Fibroblast of skin of back (primary cell): ENCODE results near the gene TMEM121B.

Experiments
- DNase-seq: peaks from one replicate; pipeline ENCODE4 v3.0.0-alpha.2; 2013

The TMEM121B gene

DNA sequence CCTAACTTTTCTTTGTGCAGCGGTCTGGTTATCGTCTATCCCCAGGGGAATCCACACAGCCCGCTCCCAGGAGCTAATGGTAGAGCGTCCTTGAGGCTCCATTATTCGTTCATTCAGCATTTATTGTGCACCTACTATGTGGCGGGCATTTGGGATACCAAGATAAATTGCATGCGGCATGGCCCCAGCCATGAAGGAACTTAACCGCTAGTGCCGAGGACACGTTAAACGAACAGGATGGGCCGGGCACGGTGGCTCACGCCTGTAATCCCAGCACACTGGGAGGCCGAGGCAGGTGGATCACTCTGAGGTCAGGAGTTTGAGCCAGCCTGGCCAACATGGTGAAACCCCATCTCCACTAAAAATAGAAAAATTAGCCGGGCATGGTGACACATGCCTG, 11.2 kb downstream of the TMEM121B start:
- DNase-seq: no peak

DNA sequence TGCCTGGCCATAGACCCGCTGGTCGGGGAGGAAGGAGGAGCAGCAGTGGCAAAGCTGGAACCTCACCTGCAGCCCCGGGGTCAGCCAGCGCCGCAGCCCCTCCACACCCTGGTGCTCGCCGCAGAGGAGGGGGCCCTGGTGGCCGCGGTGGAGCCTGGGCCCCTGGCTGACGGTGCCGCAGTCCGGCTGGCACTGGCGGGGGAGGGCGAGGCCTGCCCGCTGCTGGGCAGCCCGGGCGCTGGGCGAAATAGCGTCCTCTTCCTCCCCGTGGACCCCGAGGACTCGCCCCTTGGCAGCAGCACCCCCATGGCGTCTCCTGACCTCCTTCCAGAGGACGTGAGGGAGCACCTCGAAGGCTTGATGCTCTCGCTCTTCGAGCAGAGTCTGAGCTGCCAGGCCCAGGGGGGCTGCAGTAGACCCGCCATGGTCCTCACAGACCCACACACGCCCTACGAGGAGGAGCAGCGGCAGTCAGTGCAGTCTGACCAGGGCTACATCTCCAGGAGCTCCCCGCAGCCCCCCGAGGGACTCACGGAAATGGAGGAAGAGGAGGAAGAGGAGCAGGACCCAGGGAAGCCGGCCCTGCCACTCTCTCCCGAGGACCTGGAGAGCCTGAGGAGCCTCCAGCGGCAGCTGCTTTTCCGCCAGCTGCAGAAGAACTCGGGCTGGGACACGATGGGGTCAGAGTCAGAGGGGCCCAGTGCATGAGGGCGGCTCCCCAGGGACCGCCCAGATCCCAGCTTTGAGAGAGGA, 11.9 kb downstream of the TMEM121B start:
- no peak for DNase-seq

DNA sequence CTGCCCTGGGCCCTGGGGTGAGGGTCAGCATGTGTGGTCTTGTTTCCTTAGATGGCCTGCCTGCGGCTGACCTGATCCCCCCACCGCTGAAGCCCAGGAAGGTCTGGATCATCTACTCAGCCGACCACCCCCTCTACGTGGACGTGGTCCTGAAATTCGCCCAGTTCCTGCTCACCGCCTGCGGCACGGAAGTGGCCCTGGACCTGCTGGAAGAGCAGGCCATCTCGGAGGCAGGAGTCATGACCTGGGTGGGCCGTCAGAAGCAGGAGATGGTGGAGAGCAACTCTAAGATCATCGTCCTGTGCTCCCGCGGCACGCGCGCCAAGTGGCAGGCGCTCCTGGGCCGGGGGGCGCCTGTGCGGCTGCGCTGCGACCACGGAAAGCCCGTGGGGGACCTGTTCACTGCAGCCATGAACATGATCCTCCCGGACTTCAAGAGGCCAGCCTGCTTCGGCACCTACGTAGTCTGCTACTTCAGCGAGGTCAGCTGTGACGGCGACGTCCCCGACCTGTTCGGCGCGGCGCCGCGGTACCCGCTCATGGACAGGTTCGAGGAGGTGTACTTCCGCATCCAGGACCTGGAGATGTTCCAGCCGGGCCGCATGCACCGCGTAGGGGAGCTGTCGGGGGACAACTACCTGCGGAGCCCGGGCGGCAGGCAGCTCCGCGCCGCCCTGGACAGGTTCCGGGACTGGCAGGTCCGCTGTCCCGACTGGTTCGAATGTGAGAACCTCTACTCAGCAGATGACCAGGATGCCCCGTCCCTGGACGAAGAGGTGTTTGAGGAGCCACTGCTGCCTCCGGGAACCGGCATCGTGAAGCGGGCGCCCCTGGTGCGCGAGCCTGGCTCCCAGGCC, 12.7 kb downstream of the TMEM121B start:
- no peak for DNase-seq

DNA sequence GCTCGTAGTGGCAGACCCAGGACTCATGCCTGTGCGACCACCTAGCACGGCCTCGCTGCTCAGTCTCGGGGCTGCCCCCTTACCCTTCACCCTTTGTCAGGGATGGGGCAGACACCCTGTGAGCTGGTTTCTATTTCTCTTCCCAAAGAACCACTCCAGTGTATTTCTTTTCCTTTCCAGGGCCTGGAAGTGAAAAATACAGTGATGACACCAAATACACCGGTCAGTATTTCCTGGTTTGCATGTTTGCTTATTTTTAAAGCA, 13.7 kb downstream of the TMEM121B start:
- DNase-seq: no peak

DNA sequence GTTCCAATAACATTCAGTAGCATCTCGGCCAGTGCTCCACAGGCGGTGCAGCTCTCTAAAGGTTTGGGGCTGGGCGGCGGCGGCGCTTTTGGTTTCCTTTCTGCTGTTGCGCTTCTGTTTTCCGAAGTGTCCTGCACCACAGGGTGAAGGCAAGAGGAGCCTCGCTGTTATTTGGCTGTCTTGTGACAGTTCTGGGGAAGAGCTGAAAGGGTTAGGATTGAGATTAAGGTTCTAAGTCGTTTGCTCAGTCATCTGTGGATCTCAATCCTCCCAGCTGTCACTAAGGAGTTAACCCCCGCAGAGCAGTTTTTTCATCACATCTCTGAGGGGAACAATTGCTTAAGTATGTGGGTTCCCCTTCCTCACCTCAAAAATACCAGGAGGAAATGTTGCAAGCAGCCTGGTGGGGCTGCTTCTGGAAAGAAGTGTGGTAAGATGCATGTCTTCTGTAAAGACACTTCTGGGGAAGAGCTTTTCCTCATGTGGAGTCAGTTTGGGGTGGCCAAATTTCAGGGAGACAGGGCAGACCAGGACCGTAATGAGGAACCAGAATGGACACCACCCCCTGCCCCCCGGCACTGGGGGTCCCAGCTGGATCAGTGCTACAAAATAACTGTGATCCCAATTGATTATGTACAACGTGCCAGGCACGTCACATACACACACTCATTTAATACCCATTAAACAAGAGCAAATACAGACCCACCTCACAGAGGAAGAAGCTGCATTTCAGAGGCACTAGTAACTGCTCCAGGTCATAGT, 14.2 kb downstream of the TMEM121B start:
- DNase-seq: no peak

DNA sequence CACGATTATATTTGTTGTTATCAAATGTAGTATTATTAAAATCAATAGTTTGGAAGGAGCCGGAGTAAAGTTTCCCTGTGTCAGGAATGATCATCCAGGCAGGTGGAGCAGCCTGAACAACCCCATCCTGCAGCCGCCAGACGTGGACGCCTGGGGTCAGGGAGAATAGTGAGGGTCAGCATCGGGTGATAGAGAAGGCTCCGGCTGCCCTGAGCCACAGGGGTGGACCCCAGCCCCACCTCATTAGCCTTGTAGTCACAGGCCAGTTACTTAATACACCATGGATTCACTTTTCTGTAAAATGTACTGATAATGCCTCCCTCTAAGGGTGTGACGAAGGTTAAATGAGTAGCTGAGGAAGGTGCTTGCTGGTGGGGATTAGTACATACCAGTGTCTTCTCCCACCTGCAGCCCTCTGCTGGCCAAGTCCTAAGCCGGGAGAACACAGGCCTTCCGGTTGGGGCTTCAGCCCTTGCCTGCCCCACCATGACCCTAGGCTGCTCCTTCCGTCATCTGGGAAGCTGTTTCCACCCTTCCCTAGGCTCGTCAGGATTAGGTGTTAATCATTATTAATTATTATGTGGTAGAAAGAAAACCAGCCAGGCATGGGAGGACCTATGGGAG, 14.9 kb downstream of the TMEM121B start:
- DNase-seq: no peak

DNA sequence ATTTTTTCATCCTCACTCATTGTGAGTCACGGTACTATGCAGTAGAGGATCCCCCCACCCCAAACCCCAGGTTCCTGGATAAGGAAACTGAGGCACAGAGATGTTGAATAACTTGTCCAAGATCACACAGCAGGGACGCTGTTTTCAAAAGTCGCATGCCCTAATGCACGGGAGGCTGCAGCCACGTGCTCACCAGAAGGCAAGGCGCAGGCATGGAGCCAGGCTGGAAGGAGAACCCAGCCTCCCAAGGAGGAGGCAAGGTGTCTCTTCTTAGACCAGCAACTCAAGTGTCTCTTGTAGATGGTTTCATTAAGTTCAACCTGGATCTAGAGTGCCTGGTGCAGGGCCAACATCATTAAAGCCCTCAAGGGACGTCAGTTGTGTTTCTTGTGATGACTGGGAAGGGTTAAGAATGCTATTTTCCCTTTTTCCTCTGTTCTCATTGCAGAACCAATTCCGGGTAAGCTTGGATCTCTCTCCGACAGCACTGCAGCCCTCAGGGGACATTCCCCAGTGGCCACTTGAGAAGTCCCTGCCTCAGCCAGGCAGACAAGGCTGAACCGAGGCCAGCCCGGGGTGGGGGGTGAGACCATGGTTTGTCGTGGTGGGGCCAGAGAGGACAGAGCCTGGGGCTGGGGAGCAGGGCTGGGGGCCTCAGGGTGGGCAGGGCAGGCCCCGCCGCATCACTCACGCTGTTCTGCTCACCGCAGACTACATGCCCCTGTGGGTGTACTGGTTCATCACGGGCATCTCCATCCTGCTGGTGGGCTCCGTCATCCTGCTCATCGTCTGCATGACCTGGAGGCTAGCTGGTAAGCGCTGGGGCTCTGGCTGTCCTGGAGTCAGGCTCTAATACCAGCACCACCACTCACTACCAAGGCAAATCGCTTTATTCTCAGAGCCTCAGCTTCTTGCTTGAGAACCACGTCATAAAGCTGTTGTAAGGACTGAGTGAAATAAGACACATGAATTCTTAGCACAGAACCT, 15.7 kb downstream of the TMEM121B start:
- no peak for DNase-seq

DNA sequence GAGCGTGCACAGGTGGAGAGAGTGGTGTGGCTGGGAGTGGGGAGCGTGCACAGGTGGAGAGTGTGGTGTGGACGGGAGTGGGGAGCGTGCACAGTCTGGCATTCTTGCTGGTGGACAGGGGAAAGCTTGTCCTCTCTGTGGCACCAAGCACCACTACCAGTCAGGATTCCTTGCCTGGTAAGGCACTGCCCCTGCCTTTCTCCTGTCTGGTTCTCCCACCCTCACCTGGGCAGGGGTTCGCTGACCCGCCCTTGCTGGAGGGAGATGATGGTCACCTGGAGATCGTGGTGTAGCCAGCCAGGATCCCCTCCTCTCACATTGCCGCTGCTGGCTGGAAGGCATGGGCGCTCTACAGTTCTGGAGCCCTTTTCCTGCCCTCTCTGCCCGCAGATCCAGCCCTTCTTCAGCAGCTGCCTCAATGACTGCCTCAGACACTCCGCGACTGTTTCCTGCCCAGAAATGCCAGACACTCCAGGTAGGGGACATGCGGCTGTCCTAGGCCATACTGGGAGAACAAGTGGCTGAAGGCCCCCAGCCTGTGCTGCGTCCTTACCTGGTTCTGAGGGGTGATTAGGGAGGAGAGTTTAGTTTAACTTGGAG, 16.7 kb downstream of the TMEM121B start:
- DNase-seq: no peak

DNA sequence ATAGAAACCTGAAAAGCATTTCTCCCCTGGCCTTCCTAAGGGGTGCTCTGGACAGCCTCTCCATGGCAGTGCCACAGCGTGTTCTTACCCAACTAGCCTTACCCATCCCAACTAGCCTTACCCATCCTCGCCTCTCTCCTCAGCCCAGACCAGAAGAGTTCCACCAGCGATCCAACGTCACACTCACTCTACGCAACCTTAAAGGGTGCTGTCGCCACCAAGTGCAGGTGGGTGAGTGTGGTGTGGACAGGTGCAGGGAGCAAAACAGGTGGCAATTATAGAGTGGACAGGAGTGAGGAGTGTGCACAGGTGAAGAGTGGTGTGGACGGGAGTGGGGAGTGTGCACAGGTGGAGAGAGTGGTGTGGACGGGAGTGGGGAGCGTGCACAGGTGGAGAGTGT, 17.8 kb downstream of the TMEM121B start:
- DNase-seq: no peak

DNA sequence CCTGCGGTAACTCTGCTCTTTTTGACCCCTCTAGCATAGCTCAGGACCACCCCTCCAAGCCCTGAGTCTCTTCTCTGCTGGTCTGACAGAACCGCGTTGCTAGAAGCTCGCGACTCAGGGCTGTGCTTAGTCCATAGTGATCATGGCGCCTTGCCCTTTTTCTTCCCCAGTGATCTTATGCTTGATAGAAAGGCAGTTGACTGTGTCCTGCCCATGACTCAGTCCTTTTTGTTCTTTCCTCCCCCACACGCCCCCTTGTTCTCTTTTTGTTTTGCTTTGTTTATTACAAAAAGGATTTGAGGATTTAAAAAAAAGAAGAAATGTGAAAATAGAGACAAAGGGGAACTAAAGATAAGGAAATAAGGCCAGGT, 18.9 kb downstream of the TMEM121B start:
- no peak for DNase-seq

DNA sequence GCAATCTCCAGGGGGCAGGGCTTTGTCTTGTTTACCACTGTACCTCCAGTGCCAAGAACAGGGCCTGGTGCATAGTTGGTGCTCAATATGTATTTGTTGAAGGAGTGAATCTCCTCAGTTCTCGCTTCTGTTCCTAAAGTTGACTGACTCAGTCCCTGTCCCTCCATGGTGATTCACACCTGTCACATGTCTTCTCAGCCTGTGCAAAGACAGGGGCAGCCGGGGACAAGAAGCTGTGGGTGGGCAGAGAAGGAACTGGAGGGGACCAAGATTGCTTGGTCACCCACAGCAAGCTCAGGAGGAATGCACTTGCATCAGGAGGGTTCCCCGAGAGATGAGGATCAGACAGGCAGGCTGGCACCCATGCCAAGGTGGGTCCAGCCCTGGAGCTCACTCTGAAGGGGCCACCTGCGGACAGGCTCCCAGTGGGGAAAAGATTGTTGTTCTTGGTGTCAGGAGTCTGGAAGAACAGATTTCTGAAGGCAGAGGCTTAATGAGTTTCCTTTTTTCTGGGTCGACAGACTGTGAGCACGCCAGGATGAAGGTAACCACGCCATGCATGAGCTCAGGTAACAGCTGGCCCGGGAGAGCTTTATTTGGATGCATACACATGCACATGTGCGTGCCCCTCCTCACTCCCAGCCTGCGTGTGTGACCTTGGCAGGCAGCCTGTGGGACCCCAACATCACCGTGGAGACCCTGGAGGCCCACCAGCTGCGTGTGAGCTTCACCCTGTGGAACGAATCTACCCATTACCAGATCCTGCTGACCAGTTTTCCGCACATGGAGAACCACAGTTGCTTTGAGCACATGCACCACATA, 19.5 kb downstream of the TMEM121B start:
- no peak for DNase-seq

DNA sequence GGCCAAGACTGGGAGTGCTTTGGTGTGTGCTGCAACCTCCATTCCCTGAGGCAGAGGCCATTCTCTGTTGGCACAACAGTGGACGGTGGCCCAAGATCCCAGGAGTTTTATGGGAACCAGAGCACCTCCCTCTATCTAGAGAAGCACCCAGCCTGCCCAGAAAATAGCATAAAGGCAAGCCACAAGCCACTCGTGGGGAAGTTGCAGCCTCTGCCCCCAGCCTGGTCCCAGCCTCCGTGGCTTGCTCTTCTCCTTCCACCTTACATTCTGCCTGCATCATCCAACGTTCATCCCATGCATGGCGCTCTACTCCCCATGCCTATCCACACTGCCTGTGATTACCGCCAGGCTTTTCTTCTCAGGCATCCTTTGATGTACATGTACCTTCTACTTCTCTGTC, 20.5 kb downstream of the TMEM121B start:
- DNase-seq: no peak

DNA sequence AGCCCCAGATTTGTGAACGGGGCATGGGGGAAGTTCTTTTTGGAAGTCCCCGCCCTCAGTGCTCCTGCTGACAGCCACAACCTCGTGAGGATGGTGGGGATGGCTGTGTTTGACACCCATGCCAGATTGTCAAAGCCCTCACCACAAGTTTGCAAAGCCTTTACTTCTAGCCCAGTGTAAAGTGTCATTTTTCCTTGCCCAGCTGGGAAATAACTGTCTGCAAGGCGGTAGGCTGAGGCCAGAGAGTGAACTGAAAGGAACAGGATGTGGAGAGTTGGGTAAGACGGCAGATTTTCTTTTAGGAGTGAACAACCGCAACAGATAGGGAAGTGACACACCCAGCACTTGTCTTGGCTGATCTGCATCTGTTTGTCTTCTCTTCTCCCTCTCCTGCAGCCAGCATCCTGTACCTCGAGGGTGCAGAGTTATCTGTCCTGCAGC, 22.8 kb downstream of the TMEM121B start:
- DNase-seq: no peak

DNA sequence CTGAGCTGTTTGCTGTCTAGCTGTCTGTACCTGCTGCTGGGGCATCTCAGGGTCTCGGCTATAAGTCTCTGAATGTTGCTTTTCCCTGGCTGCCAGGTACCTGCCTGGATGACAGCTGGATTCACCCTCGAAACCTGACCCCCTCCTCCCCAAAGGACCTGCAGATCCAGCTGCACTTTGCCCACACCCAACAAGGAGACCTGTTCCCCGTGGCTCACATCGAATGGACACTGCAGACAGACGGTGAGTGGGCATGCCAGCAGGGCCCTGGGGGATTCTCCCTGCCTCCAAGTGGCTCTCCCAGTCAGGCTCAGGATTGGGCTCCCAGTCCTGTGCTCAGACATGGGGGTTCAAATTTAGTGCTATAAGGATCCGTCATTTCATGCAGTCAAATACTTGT, 23.5 kb downstream of the TMEM121B start:
- DNase-seq: no peak

DNA sequence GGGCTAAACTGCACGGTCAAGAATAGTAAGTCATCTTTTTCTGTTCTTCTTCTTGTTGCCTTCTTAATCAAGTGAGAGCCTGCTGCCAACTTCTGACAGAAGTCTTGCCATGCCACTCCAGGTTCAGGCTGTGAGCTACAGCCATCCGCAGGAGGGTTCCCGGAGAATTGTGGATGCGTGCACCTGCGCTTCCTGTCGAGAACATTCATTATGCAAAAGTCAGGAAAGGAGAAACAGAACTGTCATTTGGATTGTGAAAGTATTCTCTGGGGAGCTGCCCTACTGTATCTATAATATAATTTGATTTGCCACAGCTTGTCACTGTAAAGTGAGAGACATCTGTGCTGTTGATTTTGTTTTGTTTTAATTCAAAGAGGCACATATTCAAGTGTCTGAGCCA, 24.1 kb downstream of the TMEM121B start:
- no peak for DNase-seq

DNA sequence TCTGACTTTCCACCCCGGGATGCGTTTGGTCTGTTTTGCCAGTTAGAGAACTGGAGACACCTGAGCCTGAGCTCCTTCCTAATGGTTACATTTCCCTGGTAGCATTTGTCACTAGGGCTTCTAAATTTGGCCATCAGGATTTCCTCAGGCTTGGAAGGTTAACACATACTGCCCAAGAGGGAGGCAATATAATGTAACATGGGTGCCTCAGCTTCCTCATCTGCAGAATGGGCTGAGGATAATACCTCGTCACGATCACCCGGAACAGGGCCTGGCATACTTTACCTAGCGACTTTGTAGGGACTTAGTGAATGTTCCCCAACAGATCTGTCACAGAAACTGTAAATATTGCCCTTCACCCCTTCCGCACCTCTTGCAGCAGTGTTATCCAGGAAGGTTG, 25.1 kb downstream of the TMEM121B start:
- no peak for DNase-seq

DNA sequence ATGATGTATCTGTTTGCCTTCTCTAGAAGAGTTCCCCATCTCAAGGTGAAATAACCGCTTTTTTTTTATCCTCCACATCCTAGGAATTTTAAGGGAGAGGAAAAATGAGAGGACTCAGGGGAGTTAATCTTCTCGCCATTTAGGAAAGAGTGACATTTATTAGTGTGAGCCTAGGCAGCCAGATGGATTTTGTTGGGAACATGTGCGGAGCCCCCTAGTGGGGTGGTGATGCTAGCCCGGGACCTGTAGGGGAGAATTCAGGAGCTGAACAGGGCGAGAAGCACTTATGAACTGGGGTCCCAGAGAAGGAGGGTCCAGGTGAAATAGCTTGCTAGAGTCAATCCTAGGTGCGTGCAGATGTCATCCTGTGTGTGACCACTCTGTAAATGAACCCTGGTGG, 25.6 kb downstream of the TMEM121B start:
- no peak for DNase-seq

DNA sequence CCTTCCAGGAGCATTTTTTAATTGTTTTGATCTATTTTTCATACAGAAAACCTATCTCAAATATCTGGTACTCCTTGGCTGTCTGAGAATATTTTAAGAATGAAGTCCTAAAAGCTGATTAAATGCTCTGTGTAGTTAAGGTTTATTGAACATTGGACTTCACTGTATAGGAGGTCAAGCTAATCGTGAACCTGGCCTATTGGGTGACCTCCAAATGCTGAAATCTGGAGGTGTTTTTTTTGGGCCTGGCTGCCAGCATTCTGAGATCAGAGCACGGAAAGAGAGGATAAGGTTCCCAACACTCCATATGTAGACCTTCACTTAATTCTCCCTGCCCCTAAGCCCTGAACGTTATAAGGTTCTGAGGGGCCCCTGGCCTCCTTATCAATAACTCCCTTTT, 28.1 kb downstream of the TMEM121B start:
- no peak for DNase-seq

DNA sequence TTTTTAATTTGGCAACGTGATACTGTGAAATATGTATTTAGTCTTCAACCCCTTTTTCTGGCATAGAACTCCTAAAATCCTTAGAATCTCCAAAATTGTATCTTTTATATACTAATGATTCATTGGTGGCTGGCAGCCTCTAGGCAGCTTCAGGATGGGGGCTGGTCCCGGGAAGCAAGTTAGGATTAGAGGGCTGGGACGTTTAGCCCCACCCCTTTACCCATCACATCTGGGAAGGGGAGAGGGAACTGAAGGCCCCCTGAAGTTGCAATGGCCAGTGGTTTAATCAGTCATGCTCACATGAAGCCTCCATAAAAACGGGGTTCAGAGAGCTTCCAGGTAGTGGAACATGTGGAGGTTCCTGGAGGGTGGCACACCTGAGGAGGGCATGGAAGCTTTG, 29.3 kb downstream of the TMEM121B start:
- no peak for DNase-seq

DNA sequence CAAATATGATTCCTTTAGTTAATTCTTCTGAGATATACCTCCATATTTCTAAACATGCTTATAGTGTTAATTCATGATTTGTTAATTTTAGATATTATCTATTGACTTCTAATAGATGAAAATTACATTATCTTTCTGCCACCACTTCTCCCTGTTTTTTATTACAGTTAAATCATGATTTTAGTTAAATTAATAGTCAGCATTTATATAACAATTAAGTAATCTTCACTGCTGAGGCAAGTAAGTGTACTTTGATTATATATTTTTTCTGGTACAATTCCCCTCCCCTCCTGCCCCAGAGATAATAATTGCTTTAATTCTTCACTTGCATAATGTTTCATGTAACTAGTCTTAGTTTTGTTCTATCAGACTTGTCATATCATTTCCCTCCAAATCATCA, 30.6 kb downstream of the TMEM121B start:
- DNase-seq: no peak
